ENCODE measurements around the gene LPCAT1. TPM values are rescaled to one million over a fixed set of nuclear protein-coding genes. Genes with fewer than 3 reads are reported as not detected.

Gene LPCAT1
- total and polyA plus RNA-seq, 8 donors: 5.2 to 229 (median 14.4) TPM

GRCh38 chr5:1504617-1505016, 19.1 kb downstream of the LPCAT1 start:
- no peaks in the 10 kb centered on the region for H3K9me3 ChIP-seq
- no peak overlapping the region for H3K4me3 ChIP-seq
- intact Hi-C loops (cut with DNase I; ENCODE audit: low total_unique reads): no loop called here
- DNase-seq: no peak
- WGBS, 5 donors: 78 to 90% (median 81%) methylated on average over 12 of the region's 12 CpGs
- H3K4me1 ChIP-seq: peaks cover 13 to 65% (median 47%) of the 10 kb centered on the region in 4 donors
- no peak for TF ChIP-seq CTCF (IDR thresholded peaks at IDR 0.05)
- TF ChIP-seq EP300 (IDR thresholded peaks at IDR 0.05): no peak
- no peak for TF ChIP-seq POLR2A (IDR thresholded peaks at IDR 0.05)
- TF ChIP-seq POLR2AphosphoS5 (IDR thresholded peaks at IDR 0.05): no peak
- peak overlapping the region in 2 of 5 donors; percentile 61 to 76 for H3K27ac ChIP-seq
- peaks cover 0 to 28% (median 10%) of the 10 kb centered on the region in 4 donors for H3K36me3 ChIP-seq
- H3K27me3 ChIP-seq: no peaks in the 10 kb centered on the region

- WGBS, 5 donors: 91 to 98% (median 93%) methylated on average over 14 of the region's 14 CpGs
- H3K4me3 ChIP-seq: no peak overlapping the region
- H3K9me3 ChIP-seq: no peaks in the 10 kb centered on the region
- TF ChIP-seq CTCF (IDR thresholded peaks at IDR 0.05): no peak
- TF ChIP-seq POLR2AphosphoS5 (IDR thresholded peaks at IDR 0.05): no peak
- TF ChIP-seq POLR2A (IDR thresholded peaks at IDR 0.05): no peak
- no peak for TF ChIP-seq EP300 (IDR thresholded peaks at IDR 0.05)
- no peaks in the 10 kb centered on the region for H3K27me3 ChIP-seq
- peak overlapping the region in 3 of 5 donors; percentile 38 to 76 (median 61) for H3K27ac ChIP-seq
- peaks cover 0 to 26% (median 5%) of the 10 kb centered on the region in 4 donors for H3K36me3 ChIP-seq
- H3K4me1 ChIP-seq: peaks cover 13 to 66% (median 49%) of the 10 kb centered on the region in 4 donors
- no peak for DNase-seq
- intact Hi-C loops (cut with DNase I; ENCODE audit: low total_unique reads): no loop called here
These were observed 19.6 kb downstream of the LPCAT1 start for GRCh38 chr5:1504069-1504595.

- peaks cover 13 to 66% (median 49%) of the 10 kb centered on the region in 4 donors for H3K4me1 ChIP-seq
- DNase-seq: peak in 1 of 2 donors; percentile 46
- 55 to 71% (median 62%) methylated on average over 24 of the region's 24 CpGs for WGBS, 5 donors
- intact Hi-C loops (cut with DNase I; ENCODE audit: low total_unique reads): no loop called here
- H3K9me3 ChIP-seq: no peaks in the 10 kb centered on the region
- no peak for TF ChIP-seq POLR2A (IDR thresholded peaks at IDR 0.05)
- TF ChIP-seq POLR2AphosphoS5 (IDR thresholded peaks at IDR 0.05): peak in 1 of 3 donors; percentile 7
- no peaks in the 10 kb centered on the region for H3K27me3 ChIP-seq
- H3K36me3 ChIP-seq: peaks cover 0 to 26% (median 2%) of the 10 kb centered on the region in 4 donors
- peak overlapping the region in 3 of 5 donors; percentile 55 to 76 (median 61) for H3K27ac ChIP-seq
- H3K4me3 ChIP-seq: no peak overlapping the region
These were observed 20.3 kb downstream of the LPCAT1 start for GRCh38 chr5:1503241-1504068.

GRCh38 chr5:1502737-1503120, 21.0 kb downstream of the LPCAT1 start:
- no peak for DNase-seq
- H3K4me3 ChIP-seq: no peak overlapping the region
- no peak for TF ChIP-seq CTCF (IDR thresholded peaks at IDR 0.05)
- no peak for TF ChIP-seq POLR2A (IDR thresholded peaks at IDR 0.05)
- no peak for TF ChIP-seq POLR2AphosphoS5 (IDR thresholded peaks at IDR 0.05)
- TF ChIP-seq EP300 (IDR thresholded peaks at IDR 0.05): no peak
- no peaks in the 10 kb centered on the region for H3K27me3 ChIP-seq
- H3K4me1 ChIP-seq: peaks cover 13 to 66% (median 51%) of the 10 kb centered on the region in 4 donors
- no peaks in the 10 kb centered on the region for H3K9me3 ChIP-seq
- 90 to 96% (median 94%) methylated on average over 10 of the region's 10 CpGs for WGBS, 5 donors
- peak overlapping the region in 3 of 5 donors; percentile 55 to 76 (median 61) for H3K27ac ChIP-seq
- H3K36me3 ChIP-seq: peaks cover 0 to 21% (median 2%) of the 10 kb centered on the region in 4 donors
- intact Hi-C loops (cut with DNase I; ENCODE audit: low total_unique reads): no loop called here

Data from stomach (tissue), 9 donors.